GM21360 (cell line): Measurements from ENCODE around the gene LRPPRC.

Source experiments
- ATAC-seq: cut with Tn5 transposase; IDR thresholded peaks from one replicate; pipeline ENCODE4 v1.9.1; 2021; ENCODE audit warnings: mild to moderate bottlenecking, moderate library complexity; ENCODE audit not compliant: unreplicated experiment

Gene LRPPRC

DNA sequence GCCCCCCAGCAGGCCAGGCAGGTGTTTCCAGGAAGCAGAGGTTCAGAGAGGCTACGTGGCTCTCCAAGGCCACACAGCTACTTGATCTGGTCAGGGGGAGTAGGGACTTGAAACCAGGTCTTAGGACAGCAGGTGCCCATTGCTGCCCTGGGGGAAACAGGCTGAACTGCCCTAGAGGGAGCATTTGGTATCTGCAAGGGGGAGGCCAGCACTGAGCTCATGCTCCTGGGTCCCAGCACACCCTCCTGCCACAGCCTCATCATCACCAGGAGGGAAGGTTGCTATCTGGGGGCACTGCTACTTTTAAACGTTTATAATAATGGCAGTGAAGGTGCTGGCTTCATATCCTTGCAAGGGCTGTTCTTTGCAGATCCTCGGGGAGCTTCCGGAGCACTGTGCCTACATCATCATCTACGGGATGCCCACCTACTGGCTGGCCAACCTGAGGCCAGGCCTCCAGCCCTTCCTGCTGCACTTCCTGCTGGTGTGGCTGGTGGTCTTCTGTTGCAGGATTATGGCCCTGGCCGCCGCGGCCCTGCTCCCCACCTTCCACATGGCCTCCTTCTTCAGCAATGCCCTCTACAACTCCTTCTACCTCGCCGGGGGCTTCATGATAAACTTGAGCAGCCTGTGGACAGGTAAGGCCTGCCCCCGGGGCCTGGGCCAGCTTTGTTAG, 120.9 kb downstream of the LRPPRC start:
- ATAC-seq: no peak

DNA sequence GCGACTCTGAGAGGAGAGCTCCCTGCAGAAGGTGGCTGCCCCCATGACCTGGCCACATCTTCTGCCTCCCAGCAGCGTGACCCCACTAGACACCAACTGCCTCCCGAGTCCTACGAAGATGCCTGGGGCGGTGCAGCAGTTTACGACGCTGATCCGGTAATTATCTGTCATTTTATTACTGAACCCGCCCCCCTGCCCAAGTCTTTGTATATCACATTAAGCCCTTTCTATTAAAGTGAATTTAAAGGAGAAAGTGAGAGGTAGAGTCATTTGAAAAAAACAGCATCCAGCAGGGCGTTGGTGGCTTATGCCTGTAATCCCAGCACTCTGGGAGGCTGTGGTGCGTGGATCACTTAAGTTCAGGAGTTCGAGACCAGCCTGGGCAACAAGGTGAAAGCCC, 123.6 kb downstream of the LRPPRC start:
- no peak for ATAC-seq

DNA sequence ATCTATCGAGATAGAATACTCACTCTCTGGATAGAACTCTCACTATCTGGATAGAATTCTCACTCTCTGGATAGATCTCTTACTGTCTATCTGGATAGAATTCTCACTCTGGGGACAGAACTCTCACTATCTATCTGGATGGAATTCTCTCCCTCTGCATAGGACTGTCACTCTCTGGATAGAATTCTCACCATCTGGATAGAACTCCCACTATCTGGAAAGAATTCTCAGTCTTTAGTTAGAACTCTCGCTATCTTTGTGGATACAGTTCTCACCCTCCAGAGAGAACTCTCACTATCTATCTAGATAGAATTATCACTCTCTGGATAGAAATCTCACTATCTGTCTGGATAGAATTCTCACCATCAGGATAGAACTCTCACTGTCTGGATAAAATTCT, 140.5 kb downstream of the LRPPRC start:
- ATAC-seq: no peak

DNA sequence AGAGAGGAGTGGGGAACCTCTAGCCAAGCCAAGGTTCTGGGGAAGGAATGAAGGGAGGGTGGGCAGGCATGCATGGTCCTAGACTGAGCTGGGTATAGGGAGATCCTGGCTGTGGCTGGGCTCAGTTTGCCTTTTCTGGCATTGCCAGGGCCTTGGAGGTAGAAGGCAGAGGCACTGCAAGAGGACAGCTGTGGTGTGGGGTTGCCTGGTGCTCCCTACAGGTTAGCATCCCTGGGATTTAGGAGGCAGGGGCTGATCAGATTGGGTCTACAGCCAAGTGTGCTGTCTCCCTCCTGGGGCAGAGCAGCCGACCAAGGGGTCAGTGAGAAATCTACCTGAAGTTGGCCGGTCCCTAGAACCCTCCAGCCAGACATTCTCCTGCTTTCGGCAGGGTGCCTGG, 141.1 kb downstream of the LRPPRC start:
- ATAC-seq: no peak

DNA sequence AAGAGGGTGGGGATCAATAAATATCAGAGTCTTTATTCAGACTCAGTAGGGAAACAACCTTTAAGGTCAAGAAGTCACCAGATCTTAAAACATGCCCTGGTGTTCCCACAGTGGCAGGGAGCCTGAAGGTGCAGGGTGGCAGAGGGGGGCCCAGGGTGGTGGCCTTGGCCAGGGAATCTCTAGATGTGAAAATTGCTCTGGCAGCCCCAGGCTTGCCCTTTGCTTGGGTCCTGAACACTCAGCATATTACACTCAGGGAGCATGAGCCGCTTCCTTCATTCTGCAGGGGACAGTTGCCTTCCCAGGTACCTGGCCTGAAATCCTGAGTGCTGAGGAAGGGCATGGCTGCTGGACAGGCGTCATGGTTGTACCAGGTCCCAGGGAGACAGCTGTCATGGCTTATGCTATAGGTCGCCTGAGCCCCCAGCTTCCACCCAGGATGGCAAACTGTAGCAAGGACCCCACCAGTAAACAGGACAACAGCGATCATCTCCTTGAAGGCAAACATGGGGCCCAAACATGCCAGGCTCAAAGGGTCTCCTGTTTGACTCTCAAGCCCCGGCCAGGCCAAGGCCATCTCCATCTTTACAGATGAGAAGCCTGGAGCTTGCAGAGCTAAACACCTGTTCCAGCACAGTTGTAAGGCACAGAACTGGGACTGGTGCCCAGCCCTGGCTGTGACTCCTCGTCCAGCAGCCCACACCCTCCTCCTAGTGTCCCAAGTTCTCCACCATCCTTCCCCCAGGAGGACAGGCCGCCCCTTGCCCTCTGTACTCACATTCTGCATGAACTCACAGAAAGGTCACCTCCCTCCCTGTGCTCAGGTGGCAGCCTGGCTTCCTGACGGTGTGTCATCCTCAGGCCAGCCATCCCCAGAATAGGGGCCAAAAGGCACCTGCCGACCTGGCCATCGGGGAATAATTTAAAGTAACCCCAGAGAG, 142.4 kb downstream of the LRPPRC start:
- ATAC-seq: no peak

DNA sequence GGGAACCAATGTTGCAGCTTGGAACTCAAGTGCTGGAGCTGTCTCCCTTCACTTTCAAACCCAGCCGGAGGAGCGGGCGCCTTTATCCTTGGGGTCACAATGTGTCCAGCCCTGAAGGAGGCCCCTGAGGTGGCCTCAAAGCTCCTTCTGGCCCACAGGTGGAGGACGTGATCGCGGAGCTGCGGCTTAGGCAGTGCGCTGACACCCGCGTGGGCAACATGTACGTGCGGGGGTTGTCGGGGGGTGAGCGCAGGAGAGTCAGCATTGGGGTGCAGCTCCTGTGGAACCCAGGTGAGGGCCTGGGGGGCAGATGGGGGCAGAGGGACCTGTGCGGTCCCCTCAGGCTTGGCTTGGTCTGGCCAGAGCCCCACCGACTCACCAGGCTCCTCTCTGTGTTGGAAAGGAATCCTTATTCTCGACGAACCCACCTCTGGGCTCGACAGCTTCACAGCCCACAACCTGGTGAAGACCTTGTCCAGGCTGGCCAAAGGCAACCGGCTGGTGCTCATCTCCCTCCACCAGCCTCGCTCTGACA, 143.5 kb downstream of the LRPPRC start:
- no peak for ATAC-seq

DNA sequence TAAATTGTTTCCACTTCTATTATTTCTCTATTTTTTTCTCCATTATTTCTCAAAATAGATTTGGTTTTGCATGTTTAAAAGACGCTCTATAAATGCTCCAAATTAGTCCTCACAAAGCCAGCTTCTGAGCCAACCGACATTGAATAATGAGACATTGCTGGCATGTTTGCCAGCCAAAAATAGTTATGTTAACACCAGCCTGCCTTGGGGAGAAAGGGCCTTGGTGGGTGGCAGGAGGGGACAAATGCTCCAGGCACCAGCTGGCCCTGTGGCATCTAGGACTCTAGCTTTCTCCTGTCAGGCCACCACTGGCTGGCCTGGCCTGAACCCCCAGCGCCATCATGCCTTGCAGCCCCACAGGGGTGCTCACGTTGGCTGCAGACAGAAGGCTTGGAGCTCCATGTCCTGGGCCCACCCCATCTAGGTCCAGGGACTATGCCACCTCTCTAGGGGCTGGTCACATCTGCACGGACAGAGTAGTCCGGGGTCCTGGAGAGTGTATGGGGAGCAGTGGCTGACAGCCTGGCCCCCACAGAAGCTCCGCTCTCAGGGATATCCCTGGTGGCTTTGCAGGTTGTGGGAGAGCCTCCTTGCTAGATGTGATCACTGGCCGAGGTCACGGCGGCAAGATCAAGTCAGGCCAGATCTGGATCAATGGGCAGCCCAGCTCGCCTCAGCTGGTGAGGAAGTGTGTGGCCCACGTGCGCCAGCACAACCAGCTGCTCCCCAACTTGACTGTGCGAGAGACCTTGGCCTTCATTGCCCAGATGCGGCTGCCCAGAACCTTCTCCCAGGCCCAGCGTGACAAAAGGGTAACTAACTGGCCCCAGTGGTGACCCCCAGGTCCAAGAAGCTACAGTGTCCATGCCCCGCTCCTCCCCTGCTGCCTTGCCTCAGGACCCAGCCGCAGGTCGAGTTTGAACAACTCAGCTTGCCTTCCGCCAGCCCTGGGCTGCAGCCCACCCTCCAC, 144.5 kb downstream of the LRPPRC start:
- no peak for ATAC-seq

DNA sequence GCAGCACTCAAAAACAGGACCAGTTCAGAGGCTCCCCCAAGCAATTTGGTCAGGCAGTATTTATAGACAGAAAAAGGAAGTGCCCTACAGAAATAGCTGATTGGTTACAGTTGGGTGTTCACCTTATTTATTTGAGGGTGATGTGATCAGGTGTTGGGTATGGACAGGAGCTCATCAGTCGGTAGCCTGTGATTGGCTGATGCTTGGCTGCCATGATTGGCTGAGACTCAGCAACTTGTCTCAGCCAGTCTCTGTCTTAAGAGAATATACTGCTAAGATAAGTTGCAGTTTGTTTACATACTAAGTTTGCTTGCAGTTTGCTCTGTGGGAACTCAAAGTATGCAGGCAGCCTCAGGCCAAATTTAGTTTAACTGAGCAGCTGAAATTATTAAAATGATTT, 147.6 kb downstream of the LRPPRC start:
- ATAC-seq: no peak

DNA sequence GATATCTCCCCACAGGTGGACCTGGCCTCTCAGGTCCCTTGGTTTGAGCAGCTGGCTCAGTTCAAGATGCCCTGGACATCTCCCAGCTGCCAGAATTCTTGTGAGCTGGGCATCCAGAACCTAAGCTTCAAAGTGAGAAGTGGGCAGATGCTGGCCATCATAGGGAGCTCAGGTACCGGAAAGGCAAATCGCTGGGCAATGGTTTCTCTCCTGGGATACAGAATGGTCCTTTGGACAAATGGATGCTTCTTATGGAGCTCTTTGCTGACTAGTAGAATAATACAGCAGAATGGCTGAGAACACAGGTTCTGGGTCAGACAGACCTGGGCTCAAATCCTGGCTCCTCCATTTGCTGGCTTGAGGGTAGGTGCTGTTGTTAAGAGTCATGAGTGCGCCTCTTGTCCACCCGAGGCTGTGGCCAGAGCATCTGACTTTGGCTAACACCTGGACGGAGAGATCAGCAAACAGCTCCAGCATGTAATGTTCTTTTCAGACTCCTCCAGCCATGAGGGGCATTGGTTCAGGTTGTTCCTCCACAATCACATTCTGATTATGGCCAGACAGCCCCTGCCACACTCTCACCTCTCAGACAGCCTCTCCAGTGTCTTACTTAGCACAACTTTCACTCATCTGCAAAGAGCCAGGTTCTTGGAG, 149.5 kb downstream of the LRPPRC start:
- no peak for ATAC-seq

DNA sequence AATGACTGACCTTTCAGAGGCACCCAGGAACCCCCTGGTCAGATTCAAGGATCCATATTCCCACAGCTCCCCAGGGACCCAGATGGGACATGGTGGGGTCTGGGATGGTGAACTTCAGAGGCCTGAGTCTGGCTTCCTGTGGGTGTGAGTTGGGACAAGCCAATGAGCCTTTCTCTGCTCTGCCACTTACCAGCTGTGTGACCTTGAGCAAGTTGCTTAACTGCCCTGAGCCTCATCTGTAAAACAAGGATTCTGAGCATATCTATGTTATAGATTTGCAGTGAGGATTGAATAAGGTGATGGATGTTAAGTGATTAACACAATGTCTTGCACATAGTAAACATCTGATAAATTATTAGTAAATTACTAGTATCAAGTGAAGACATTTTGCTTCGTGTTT, 150.6 kb downstream of the LRPPRC start:
- no peak for ATAC-seq

DNA sequence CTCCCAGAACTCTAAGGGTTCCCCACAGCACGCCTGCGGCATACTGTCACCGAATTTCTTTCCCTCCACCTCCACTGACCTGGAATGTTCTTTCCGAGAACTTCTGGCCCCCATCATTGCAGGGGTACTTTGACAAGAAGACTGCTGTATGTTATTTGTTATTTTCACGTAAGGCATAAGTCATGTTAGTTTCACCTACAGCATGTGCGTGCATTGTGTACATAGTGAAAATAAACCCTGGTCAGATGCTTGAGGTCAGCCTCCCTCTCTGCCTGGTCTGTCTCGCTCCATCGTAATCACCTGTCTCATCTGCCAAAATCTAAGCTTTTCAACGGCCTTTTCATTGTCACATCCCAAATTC, 152.9 kb downstream of the LRPPRC start:
- no peak for ATAC-seq

DNA sequence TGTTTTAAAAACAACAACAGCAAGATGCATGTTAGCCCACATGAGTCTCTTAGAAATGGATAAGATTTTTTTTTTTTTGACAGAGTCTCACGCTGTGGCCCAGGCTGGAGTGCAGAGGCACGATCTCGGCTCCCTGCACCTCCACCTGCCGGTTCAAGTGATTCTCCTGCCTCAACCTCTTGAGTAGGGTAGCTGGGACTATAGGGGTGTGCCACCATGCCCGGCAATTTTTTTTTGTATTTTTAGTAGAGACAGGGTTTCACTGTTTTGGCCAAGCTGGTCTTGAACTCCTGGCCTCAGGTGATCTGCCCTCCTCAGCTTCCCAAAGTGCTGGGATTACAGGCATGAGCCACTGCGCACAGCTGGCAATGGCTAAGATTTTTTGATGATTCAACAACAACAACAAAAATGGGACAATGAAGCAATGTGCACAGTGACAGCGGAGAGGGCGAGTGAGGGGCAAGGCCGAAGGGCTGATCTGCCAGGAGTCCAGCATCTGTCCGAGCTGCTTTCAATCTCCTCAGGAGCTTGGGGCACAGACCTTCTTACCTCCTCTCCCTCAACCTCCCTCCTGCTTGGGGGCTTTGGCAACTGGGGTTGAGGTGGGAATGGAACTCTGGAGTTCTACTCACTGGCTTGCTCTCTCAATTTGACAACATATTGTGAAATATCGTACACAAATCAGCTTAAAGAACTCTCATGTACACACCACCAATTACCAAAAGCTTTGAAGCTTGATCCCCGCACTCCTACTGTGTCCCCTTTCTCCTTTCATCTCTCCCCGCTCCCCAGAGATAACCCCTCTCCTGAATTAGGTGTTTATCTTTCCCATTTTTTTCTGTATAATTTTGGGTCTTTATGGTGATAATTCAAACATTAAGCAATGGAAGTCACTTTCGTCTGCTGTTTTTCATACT, 153.6 kb downstream of the LRPPRC start:
- no peak for ATAC-seq

DNA sequence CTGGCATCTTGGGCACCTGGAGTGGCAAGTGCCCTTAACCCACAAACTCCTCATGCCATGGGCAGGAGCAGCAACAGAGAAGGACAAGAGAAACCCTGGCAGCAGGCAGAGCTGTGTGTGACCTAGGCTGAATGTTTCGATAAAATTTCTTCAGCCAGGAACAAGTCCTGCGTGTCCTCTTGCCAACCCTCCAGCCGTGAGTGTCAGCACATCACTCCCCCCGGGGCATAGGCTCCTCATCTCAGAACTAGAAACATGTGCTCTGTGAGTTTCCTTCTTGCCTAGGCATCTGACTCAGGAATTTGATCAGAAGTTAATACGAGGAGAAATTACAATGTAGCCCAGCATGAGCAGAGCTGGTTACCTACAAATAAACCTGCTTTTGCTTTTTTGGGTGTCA, 154.8 kb downstream of the LRPPRC start:
- no peak for ATAC-seq

DNA sequence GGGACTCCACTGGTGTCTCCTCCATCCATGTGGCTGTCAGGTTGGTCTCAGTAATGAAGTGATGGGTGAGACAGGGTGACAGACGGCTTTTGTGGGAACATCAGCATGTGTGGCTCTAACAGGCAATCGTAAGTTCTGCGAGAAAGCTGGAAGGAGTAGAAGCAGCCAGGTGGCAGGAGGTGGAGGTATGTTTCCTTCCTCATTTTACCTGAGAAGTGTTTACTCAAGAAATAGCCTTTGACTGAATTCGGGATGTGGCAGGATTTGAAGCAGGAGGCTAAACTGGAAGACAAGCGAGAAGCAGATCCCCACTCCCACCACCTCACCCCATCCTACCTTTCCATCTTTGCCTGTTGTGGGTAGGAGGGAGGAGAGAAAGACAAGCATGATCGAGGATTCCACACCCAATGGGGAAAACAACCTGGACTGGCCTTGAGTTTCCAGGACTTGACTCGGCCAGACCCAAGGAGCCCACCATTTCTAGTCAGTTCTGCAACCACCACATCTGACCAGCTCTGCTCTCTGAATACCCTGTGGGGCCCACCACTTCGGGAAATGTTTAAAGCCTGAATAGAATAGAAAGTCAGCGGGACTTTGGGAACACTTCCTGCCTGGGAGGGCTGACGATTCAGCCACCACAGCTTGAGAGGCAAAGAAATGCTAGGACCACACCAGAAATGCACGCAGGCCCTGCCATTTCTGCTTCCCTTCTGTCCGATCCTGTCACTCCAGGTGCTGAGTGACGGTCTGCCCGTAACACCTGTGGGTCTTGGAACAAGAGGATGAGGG, 155.8 kb downstream of the LRPPRC start:
- ATAC-seq: no peak

DNA sequence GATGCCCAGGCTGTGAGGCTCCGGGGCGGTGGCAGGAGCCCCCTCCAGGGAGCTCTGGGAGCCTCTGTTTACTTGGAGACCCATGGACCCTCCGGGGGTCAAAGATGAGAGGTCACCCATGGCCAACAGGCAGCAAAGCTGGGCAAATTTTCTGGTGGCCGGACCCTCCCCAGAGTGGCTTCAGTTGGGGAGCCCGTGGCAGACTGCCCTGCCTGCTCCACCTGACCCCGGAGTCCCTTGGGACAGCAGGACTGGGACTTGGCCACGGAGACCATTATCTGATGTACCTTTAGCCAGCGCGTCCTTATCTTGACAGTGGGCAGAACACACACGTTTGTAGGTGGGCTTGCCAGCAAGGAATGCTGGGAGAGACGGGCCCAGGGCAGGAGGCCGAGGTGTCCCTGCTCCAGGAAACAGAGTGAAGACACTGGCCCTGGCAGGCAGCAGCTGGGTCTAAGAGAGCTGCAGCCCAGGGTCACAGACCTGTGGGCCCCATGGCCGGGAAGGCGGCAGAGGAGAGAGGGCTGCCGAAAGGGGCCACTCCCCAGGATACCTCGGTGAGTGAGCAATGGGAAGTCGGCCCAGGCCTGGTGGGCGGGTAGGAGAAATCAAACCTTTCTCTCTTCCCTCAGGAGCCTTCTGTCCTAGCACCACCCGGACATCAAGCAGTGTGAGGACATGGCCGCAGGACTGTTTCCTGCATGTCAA, 157.1 kb downstream of the LRPPRC start, which contains the start of the genes ABCG5 and ABCG8:
TSS of gene ABCG5 (minus strand) at position 280 of the 708 bp plus-strand sequence. CDS start at position 120, 160 bp downstream.
TSS of gene ABCG8 (plus strand) at position 412 of the 708 bp plus-strand sequence. CDS start at position 495, 83 bp downstream.
- ATAC-seq: no peak

DNA sequence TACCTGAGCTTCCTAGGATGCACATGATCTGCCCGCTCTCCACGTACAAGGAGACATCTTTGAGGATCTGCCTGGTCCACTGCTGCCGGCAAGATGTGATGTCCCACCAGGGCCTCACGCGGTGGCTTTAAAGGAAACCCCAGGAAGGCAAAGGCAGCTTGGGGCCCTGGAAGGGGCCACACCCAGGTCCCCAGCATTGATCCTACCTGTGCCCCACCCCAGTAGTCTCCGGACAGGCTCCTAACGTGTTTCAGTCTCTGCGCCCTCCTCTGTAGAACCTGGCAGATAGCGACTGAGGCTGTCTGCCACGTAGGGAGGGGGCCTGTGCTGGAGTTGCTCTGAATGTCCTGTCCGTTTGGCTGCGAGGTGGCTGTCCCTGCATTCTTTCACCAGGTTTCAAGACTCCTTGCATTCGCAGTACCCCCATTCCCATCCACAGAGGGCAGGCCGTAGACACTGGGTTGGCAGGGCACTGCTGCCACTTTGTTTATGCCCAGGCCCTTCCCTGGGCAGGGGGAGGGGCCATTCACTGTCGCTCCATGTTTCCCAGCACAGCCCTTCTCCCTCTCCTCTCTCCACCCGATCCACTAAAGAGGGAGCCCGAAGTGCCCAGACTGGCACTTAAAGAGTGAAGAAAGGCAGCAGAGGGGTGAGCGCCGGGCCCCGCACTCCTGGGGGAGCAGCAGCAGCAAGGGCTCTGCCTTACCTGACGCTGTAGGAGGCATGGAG, 157.8 kb downstream of the LRPPRC start:
- ATAC-seq: no peak

DNA sequence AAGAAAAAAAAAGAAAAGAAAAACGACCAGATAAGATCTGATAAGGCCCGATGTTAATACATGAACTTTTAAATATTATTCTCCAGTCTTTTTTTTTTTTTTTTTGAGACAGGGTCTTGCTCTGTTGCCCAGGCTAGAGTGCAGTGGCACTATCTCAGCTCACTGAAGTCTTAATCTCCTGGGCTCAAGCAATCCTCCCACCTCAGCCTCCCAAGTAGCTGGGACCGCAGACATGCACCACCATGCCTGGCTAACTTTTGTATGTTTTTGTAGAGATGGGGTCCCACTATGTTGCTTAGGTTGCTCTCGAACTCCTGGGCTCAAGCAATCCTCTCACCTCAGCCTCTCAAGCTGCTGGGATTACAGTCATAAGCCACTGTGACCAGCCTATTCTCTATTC, 158.8 kb downstream of the LRPPRC start:
- ATAC-seq: no peak
